ENCODE results near the gene LIMS2. TPM values are rescaled to one million over a fixed set of nuclear protein-coding genes. Genes with fewer than 3 reads are reported as not detected.

Gene LIMS2
- total and polyA plus RNA-seq, 2 experiments from 2014 or later: 1.6 to 3.5 TPM

DNA sequence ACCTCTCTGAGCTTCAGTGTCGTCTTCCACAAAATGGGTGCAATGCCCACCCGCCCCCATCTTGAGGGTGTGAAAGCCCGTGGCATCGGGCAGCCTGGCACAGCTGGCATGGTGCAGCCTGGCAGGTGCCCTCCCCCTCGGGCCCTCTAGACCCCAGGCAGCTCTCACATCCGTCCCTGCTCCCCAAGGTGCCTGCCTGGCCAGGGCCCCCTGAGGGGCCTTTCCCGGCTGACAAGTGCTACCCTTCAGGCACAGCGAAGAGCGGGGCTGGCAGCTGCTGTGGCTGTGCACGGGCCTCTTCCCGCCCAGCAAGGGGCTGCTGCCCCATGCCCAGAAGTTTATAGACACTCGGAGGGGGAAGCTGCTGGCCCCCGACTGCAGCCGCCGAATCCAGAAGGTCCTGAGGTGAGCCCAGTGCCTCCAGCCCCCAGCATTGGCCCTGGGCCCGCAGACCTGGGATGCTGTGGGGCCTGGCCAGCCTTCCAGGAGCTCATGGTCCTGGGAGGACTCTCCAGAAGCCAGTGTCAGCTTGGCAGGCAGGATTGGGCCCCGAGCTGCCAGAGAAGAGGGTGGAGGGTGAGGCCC, 43.2 kb downstream of the LIMS2 start:
- H3K4me1 ChIP-seq (ENCODE audit: insufficient read depth): peaks cover under 1% of the 10 kb centered on the region; the same call in 1 of the 2 replicates
- DNase-seq (ENCODE audit: low spot score): no peak
- Mint-ChIP-seq H3K4me3 (no peak overlapping the region), H3K36me3 (ENCODE audit: low read depth) (no peaks in the 10 kb centered on the region), H3K27me3 (ENCODE audit: insufficient read depth, low read depth, poor library complexity) (peaks cover 1% of the 10 kb centered on the region), H3K27ac (no peak overlapping the region), H3K9me3 (no peaks in the 10 kb centered on the region), H3K4me1 (no peaks in the 10 kb centered on the region; the same call in 2 of the 3 replicates)
- ATAC-seq: no peak
- H2AFZ ChIP-seq: no peak overlapping the region
- no peak overlapping the region for H3K4me2 ChIP-seq
- H3K4me3 ChIP-seq: no peak overlapping the region
- no peak overlapping the region for H3K27ac ChIP-seq (ENCODE audit: low read depth)
- no peaks in the 10 kb centered on the region for H3F3A ChIP-seq (replicated peaks; ENCODE audit: low read depth)
- no peaks in the 10 kb centered on the region for H3K36me3 ChIP-seq (ENCODE audit: insufficient read depth)
- H3K9me2 ChIP-seq (ENCODE audit: insufficient read depth): no peaks in the 10 kb centered on the region
- TF ChIP-seq, protein P1, sequence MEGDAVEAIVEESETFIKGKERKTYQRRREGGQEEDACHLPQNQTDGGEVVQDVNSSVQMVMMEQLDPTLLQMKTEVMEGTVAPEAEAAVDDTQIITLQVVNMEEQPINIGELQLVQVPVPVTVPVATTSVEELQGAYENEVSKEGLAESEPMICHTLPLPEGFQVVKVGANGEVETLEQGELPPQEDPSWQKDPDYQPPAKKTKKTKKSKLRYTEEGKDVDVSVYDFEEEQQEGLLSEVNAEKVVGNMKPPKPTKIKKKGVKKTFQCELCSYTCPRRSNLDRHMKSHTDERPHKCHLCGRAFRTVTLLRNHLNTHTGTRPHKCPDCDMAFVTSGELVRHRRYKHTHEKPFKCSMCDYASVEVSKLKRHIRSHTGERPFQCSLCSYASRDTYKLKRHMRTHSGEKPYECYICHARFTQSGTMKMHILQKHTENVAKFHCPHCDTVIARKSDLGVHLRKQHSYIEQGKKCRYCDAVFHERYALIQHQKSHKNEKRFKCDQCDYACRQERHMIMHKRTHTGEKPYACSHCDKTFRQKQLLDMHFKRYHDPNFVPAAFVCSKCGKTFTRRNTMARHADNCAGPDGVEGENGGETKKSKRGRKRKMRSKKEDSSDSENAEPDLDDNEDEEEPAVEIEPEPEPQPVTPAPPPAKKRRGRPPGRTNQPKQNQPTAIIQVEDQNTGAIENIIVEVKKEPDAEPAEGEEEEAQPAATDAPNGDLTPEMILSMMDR (conservative IDR thresholded peaks at IDR 0.05; ENCODE audit: low read depth in 2 of 2): no peak
- TF ChIP-seq, protein P2, sequence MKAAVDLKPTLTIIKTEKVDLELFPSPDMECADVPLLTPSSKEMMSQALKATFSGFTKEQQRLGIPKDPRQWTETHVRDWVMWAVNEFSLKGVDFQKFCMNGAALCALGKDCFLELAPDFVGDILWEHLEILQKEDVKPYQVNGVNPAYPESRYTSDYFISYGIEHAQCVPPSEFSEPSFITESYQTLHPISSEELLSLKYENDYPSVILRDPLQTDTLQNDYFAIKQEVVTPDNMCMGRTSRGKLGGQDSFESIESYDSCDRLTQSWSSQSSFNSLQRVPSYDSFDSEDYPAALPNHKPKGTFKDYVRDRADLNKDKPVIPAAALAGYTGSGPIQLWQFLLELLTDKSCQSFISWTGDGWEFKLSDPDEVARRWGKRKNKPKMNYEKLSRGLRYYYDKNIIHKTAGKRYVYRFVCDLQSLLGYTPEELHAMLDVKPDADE (IDR thresholded peaks at IDR 0.05): no peak
- no peaks in the 10 kb centered on the region for H3K79me2 ChIP-seq (replicated peaks; ENCODE audit: insufficient read depth)
- no peaks in the 10 kb centered on the region for H4K20me1 ChIP-seq (replicated peaks; ENCODE audit: insufficient read depth)
- H3K27me3 ChIP-seq (ENCODE audit: insufficient read depth): no peaks in the 10 kb centered on the region

DNA sequence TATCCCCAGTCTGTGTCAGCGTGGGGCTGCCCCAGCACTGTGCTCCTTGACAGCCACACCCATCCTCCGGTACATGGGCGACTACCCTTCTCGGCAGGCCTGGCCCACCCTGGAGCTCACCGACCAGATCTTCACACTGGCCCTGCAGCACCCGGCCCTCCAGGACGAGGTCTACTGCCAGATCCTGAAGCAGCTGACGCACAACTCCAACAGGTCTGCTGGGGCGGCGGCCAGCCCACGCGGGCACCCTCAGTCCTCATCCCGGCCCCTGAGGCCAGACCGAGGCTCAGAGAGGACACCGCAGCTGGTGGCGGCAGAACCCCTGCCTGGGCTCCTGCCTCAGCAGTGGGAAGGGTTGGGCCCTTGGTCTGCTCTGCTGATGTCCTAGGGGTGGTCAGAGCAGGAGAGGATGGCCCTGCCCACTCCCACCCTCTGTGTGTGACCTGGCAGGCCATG, 43.8 kb downstream of the LIMS2 start:
- ATAC-seq: no peak
- H4K20me1 ChIP-seq (replicated peaks; ENCODE audit: insufficient read depth): no peaks in the 10 kb centered on the region
- H3K9me2 ChIP-seq (ENCODE audit: insufficient read depth): no peaks in the 10 kb centered on the region
- TF ChIP-seq JUNB (IDR thresholded peaks at IDR 0.05; ENCODE audit: unreplicated experiment) (no peak), EZH2 (IDR thresholded peaks at IDR 0.05; ENCODE audit: low read depth, unreplicated experiment) (no peak), ZNF331 (CRISPR knock-in tag; IDR thresholded peaks at IDR 0.05; ENCODE audit: low read depth) (no peak), ZNF114 (CRISPR knock-in tag; IDR thresholded peaks at IDR 0.05) (no peak), STAT1 (IDR thresholded peaks at IDR 0.05; ENCODE audit: unreplicated experiment) (no peak), EZH2phosphoT487 (IDR thresholded peaks at IDR 0.05; ENCODE audit: unreplicated experiment) (no peak), POLR2AphosphoS5 (IDR thresholded peaks at IDR 0.05; ENCODE audit: low read depth) (no peak)
- TF ChIP-seq, protein P3, sequence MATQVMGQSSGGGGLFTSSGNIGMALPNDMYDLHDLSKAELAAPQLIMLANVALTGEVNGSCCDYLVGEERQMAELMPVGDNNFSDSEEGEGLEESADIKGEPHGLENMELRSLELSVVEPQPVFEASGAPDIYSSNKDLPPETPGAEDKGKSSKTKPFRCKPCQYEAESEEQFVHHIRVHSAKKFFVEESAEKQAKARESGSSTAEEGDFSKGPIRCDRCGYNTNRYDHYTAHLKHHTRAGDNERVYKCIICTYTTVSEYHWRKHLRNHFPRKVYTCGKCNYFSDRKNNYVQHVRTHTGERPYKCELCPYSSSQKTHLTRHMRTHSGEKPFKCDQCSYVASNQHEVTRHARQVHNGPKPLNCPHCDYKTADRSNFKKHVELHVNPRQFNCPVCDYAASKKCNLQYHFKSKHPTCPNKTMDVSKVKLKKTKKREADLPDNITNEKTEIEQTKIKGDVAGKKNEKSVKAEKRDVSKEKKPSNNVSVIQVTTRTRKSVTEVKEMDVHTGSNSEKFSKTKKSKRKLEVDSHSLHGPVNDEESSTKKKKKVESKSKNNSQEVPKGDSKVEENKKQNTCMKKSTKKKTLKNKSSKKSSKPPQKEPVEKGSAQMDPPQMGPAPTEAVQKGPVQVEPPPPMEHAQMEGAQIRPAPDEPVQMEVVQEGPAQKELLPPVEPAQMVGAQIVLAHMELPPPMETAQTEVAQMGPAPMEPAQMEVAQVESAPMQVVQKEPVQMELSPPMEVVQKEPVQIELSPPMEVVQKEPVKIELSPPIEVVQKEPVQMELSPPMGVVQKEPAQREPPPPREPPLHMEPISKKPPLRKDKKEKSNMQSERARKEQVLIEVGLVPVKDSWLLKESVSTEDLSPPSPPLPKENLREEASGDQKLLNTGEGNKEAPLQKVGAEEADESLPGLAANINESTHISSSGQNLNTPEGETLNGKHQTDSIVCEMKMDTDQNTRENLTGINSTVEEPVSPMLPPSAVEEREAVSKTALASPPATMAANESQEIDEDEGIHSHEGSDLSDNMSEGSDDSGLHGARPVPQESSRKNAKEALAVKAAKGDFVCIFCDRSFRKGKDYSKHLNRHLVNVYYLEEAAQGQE (IDR thresholded peaks at IDR 0.05; ENCODE audit: unreplicated experiment): no peak
- TF ChIP-seq, protein P1 (conservative IDR thresholded peaks at IDR 0.05; ENCODE audit: low read depth in 2 of 2): no peak
- TF ChIP-seq, protein P2 (IDR thresholded peaks at IDR 0.05): no peak

More for the DNA sequence above, 43.8 kb downstream of the LIMS2 start:
- H3K4me3 Mint-ChIP-seq: no peak overlapping the region
- H3K27me3 Mint-ChIP-seq (ENCODE audit: insufficient read depth, low read depth, poor library complexity): peaks cover 1% of the 10 kb centered on the region
- H3K27me3 ChIP-seq (ENCODE audit: insufficient read depth): no peaks in the 10 kb centered on the region
- H3K4me3 ChIP-seq: no peak overlapping the region
- H2AFZ ChIP-seq: no peak overlapping the region
- no peak for DNase-seq (ENCODE audit: low spot score)
- H3K27ac Mint-ChIP-seq: no peak overlapping the region
- no peaks in the 10 kb centered on the region for H3K36me3 Mint-ChIP-seq (ENCODE audit: low read depth)
- no peaks in the 10 kb centered on the region for H3K9me3 Mint-ChIP-seq
- H3K4me1 Mint-ChIP-seq: no peaks in the 10 kb centered on the region
- no peak overlapping the region for H3K4me2 ChIP-seq
- no peaks in the 10 kb centered on the region for H3K36me3 ChIP-seq (ENCODE audit: insufficient read depth)
- no peaks in the 10 kb centered on the region for H3K79me2 ChIP-seq (replicated peaks; ENCODE audit: insufficient read depth)
- H3K4me1 ChIP-seq (ENCODE audit: insufficient read depth): no peaks in the 10 kb centered on the region
- no peaks in the 10 kb centered on the region for H3F3A ChIP-seq (replicated peaks; ENCODE audit: low read depth)
- no peak overlapping the region for H3K27ac ChIP-seq (ENCODE audit: low read depth)
